ENCODE measurements around the gene ARHGAP21. TPM values are rescaled to one million over a fixed set of nuclear protein-coding genes. Genes with fewer than 3 reads are reported as not detected.
A peak's percentile ranks its signal among the peaks of the same experiment; 100 is the strongest.

ARHGAP21 gene
- total and polyA plus RNA-seq, 9 of the 15 experiments (the other 6 are each of a cell fraction or from before 2014, with no cell fraction given): 13.6 to 145 (median 60.8) TPM

DNA sequence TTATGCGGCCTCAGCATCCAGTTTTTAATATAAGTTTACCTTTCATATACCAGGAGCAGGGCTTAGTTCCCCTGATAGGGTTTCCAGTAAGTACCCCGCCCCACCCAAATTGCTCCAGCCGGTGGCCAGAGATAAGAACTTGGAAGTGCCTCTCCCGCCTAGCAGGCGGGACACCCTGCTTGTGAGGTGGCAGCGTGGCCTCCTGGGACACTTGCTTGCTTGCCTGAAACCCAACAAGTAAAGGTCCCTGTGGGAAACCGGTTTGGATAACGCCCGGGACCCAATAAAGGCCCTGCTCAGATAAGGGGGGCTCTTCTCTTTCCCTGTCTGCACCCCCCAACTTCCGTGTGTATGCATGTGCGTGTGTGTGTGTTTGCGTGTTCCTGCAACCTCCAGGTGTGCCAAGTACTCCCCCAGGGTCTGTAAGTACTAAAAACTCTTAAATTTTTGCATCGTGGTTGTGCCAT lies 154.3 kb downstream of the ARHGAP21 start (continued):
- no peak; a peak in 1 of 4 replicates for TF ChIP-seq ZNF318 (IDR thresholded peaks at IDR 0.05; ENCODE audit: borderline replicate concordance in 1 of 2, low read depth in 1 of 2)
- TF ChIP-seq CHD2 (IDR thresholded peaks at IDR 0.05; ENCODE audit: low read depth, low read length): no peak
- no peak for TF ChIP-seq SAFB2 (IDR thresholded peaks at IDR 0.05; ENCODE audit: borderline replicate concordance, low read depth, low read length, severe bottlenecking)
- TF ChIP-seq, protein P1, sequence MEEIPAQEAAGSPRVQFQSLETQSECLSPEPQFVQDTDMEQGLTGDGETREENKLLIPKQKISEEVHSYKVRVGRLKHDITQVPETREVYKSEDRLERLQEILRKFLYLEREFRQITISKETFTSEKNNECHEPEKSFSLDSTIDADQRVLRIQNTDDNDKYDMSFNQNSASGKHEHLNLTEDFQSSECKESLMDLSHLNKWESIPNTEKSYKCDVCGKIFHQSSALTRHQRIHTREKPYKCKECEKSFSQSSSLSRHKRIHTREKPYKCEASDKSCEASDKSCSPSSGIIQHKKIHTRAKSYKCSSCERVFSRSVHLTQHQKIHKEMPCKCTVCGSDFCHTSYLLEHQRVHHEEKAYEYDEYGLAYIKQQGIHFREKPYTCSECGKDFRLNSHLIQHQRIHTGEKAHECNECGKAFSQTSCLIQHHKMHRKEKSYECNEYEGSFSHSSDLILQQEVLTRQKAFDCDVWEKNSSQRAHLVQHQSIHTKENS (CRISPR knock-in tag; IDR thresholded peaks at IDR 0.05): no peak
- TF ChIP-seq PTBP1 (IDR thresholded peaks at IDR 0.05; ENCODE audit: low read depth, low read length): no peak
- no peak for TF ChIP-seq NFIX (CRISPR knock-in tag; IDR thresholded peaks at IDR 0.05; ENCODE audit: low read depth)
- peak; percentile 84 for TF ChIP-seq DMBX1 (CRISPR knock-in tag; IDR thresholded peaks at IDR 0.05; ENCODE audit: borderline replicate concordance)
- no peak for TF ChIP-seq MCM5 (IDR thresholded peaks at IDR 0.05; ENCODE audit: low read depth)
- no peak for TF ChIP-seq RBM17 (IDR thresholded peaks at IDR 0.05; ENCODE audit: borderline replicate concordance, low read depth, low read length)
- TF ChIP-seq ZNF175 (CRISPR knock-in tag; IDR thresholded peaks at IDR 0.05; ENCODE audit: low read depth): 0 out of 2 replicates have a peak, but pooled peaks have one; percentile 20
- 0 out of 3 replicates have a peak, but pooled peaks of 1 of the 2 experiments have one; percentile 21 for TF ChIP-seq CBX3 (IDR thresholded peaks at IDR 0.05; ENCODE audit: borderline replicate concordance in 1 of 2, low read length in 2 of 2)
- peak; percentile 38; the same call in 1 of the 2 replicates for TF ChIP-seq ZNF134 (CRISPR knock-in tag; conservative IDR thresholded peaks at IDR 0.05)
- peak; percentile 64 for TF ChIP-seq TAF1 (IDR thresholded peaks at IDR 0.05; ENCODE audit: control insufficient read depth, extremely low read depth, insufficient read depth, low read length, severe bottlenecking)
- TF ChIP-seq TAL1 (IDR thresholded peaks at IDR 0.05): peak; percentile 92
- TF ChIP-seq CBX5 (IDR thresholded peaks at IDR 0.05; ENCODE audit: borderline replicate concordance, low read depth): no peak
- TF ChIP-seq, protein P2, sequence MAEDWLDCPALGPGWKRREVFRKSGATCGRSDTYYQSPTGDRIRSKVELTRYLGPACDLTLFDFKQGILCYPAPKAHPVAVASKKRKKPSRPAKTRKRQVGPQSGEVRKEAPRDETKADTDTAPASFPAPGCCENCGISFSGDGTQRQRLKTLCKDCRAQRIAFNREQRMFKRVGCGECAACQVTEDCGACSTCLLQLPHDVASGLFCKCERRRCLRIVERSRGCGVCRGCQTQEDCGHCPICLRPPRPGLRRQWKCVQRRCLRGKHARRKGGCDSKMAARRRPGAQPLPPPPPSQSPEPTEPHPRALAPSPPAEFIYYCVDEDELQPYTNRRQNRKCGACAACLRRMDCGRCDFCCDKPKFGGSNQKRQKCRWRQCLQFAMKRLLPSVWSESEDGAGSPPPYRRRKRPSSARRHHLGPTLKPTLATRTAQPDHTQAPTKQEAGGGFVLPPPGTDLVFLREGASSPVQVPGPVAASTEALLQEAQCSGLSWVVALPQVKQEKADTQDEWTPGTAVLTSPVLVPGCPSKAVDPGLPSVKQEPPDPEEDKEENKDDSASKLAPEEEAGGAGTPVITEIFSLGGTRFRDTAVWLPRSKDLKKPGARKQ (CRISPR knock-in tag; IDR thresholded peaks at IDR 0.05): no peak
- no peak for TF ChIP-seq ZNF584 (CRISPR knock-in tag; IDR thresholded peaks at IDR 0.05; ENCODE audit: low read depth)
